ENCODE measurements around the gene ITGAD.
"Not testable (repeated sequence)": the region's sequence is repeated elsewhere in the genome, so short reads cannot be mapped to it uniquely, and the experiment has no call there.

- TF ChIP-seq EZH2 (IDR thresholded peaks at IDR 0.05; ENCODE audit: borderline replicate concordance, low read depth, low read length, severe bottlenecking); CTCF (IDR thresholded peaks at IDR 0.05; ENCODE audit: borderline replicate concordance, extremely low read depth, low read length, poor library complexity, severe bottlenecking): not testable (repeated sequence)
These were observed 52.8 kb downstream of the ITGAD start for GRCh38 chr16:31445931-31446330.
